A549 treated with DMSO at 1 μM for 4 hours (cell line): ENCODE measurements around the gene DEXI. TPM values are rescaled to one million over a fixed set of nuclear protein-coding genes. Genes with fewer than 3 reads are reported as not detected.

Source experiments
- total RNA-seq: library from RNA; stranded (reverse); fragments of 200-300 nt; extraction: Qiagen RNA extraction; gene quantifications from 5 replicates; pipeline ENCODE4 v1.2.3, GENCODE V29; 2022; ENCODE audit warnings: low read depth

Gene DEXI
- 33.2 to 42.4 TPM (median 38.3 TPM) in 5 replicates for total RNA-seq

DNA sequence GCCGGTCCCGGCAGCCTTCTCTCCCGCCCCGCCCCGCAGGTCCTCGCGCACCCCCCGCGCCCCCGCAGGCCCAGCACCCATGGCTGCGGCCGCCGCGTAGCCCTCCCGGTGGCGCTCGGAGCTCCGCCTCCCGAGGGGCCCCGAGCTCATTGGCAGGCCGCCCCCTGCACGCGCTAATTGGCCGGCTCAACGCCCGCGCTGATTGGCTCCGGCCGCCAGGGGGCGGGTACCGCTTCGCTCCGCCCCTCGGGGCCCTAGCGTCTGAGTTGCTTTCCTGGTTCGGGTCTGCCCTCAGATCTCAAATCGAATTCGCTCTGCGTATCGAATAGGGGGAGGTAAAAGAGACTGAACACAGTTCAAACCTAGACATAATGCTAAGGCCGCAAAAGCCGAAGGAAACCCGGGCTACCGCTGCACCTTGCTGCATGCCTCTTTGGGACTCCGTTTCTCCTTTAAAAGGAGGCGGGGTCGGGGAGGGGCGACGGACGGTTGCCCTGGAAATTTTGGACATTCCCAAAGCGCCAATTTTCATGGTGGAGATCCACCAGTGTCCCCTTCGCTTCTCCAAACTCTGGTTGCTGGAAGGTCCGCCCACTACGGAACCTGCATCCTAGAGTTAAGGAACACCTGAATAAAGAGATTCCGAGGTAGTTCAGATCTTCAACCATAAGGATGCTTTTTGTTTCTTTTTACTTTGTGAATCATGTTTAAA lies at the start of gene DEXI:
DEXI (minus strand) TSS at position 117 of the 712 bp plus-strand sequence. CDS start 463 bp downstream, outside the sequence.

DNA sequence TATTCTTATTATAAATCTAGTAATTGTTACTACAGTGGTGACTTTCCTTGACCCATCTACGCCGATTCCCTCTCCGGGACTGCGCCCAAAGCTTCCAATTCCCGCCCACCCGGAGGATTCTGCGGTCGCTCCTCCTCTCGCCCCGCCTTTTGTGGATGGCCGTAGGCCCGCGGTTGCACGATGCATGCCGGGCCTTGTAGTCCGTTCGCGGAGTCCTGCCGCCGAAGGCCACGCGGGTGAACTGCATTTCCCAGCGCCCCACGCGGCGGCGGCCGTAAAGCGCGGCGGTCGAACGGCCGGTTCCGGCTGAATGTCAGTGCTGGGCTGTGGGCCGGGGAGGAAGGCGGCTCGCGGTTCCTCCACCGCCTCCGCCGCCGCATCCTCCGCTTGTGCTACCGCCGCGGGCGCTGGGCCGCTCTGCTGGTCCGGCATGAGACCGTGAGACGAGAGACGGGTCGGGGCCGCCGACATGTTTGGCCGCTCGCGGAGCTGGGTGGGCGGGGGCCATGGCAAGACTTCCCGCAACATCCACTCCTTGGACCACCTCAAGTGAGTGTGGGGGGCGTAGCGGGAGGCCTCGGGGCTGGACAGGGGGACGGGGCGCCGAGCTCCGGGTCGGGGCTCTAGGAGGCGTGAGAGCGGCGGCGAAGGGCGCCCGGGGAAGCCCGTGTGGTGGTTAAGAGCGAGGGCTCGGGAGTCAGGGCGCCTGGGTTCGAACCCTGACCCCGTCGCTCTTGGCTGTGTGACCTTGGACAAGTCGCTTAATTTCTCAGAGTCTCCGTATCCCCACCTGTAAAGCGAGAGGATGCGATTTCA lies 2.2 kb upstream of the DEXI start, which contains the start of gene CLEC16A:
CLEC16A (plus strand) TSS at position 316 of the 816 bp plus-strand sequence; CDS start at position 470, 154 bp downstream.

Other genes starting within 250 kb of the DEXI start
- 0.09 to 0.19 TPM in 2 of 5 replicates, not detected in the others for gene TEKT5, start 247.5 kb downstream of the DEXI start, total RNA-seq
- gene NUBP1, start 198.6 kb downstream of the DEXI start, total RNA-seq = 42.7 to 53.8 TPM (median 44.4 TPM) in 5 replicates
- 0.02 to 0.09 TPM (median 0.04 TPM) in 4 of 5 replicates, not detected in the other for gene TVP23A, start 123.7 kb downstream of the DEXI start, total RNA-seq
- 0.05 to 0.14 TPM (median 0.11 TPM) in 4 of 5 replicates, not detected in the other for gene CIITA, start 65.3 kb downstream of the DEXI start, total RNA-seq
- gene CLEC16A, start 2.1 kb upstream of the DEXI start, total RNA-seq = 7.2 to 9.5 TPM (median 9.0 TPM) in 5 replicates